A549 (cell line): ENCODE data around the gene TFG.

Experiments
- CHD4 ChIP-seq: fragments of 200-600 bp; sonication (generic); IDR thresholded peaks from 2 replicates; pipeline ENCODE4 v1.6.1; 2016; ENCODE audit warnings: antibody characterized with exemption, mild to moderate bottlenecking, borderline replicate concordance
- CTCF ChIP-seq: fragments of >200 bp; sonication (Bioruptor Twin); formaldehyde crosslinking; IDR thresholded peaks from 3 replicates; pipeline ENCODE4 v1.5.1; 2016
- EP300 ChIP-seq, 2 experiments: fragments of >200 bp; sonication (Bioruptor Twin); formaldehyde crosslinking; IDR thresholded peaks; 2 replicates in 1 of 2; 3 replicates in 1 of 2; pipeline ENCODE4 v1.6.1; 2016 to 2017
- ESRRA ChIP-seq: fragments of 150-350 bp; IDR thresholded peaks from 2 replicates; pipeline ENCODE4 v1.6.1; 2014; ENCODE audit warnings: mild to moderate bottlenecking, low read length, borderline replicate concordance
- MAX ChIP-seq: IDR thresholded peaks from 2 replicates; pipeline ENCODE4 v1.6.1; 2012
- NR3C1 ChIP-seq: fragments of >200 bp; sonication (Bioruptor Twin); formaldehyde crosslinking; IDR thresholded peaks from 3 replicates; pipeline ENCODE4 v1.6.1; 2017
- POLR2A ChIP-seq: IDR thresholded peaks from 2 replicates; pipeline ENCODE4 v1.6.1; 2012; ENCODE audit warnings: mild to moderate bottlenecking, low read length
- RCOR1 ChIP-seq: fragments of 150-350 bp; IDR thresholded peaks from 2 replicates; pipeline ENCODE4 v1.6.1; 2014; ENCODE audit warnings: antibody characterized with exemption, low read length, low read depth
- USF2 ChIP-seq: fragments of 450-650 bp; IDR thresholded peaks from 2 replicates; pipeline ENCODE4 v1.6.1; 2014; ENCODE audit warnings: antibody characterized with exemption
- TF ChIP-seq, protein P1 (sequence below): fragments of 200-600 bp; sonication (generic); IDR thresholded peaks from 2 replicates; pipeline ENCODE4 v1.6.1; 2016; ENCODE audit warnings: antibody characterized with exemption, mild to moderate bottlenecking, moderate library complexity
- TF ChIP-seq, protein P2 (sequence below): IDR thresholded peaks from 2 replicates; pipeline ENCODE4 v1.6.1; 2012

DNA sequence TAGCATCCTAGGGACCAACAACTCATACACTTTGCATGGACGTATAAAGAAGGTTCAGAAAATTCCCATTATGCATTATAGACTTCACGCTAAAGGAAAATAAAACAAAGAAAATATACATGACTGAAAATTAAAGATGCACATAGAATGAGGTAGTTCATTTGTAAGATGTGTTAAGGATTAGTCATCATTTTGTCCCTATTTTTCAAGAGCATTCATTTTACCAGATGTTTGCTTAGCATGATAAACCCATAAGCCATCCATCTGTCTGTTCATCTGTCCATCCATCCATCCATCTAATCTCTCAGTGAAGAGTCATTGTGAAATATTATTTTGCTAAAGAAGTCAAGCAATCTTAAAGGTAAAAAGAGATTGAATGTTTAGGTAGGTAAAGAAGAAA, 80.3 kb downstream of the TFG start:
- TF ChIP-seq POLR2A (no peak), MAX (no peak), CTCF (no peak), USF2 (no peak), NR3C1 (no peak), RCOR1 (no peak), ESRRA (no peak), CHD4 (no peak), EP300 (IDR thresholded peaks at IDR 0.05) (no peak)
- TF ChIP-seq, protein P1, sequence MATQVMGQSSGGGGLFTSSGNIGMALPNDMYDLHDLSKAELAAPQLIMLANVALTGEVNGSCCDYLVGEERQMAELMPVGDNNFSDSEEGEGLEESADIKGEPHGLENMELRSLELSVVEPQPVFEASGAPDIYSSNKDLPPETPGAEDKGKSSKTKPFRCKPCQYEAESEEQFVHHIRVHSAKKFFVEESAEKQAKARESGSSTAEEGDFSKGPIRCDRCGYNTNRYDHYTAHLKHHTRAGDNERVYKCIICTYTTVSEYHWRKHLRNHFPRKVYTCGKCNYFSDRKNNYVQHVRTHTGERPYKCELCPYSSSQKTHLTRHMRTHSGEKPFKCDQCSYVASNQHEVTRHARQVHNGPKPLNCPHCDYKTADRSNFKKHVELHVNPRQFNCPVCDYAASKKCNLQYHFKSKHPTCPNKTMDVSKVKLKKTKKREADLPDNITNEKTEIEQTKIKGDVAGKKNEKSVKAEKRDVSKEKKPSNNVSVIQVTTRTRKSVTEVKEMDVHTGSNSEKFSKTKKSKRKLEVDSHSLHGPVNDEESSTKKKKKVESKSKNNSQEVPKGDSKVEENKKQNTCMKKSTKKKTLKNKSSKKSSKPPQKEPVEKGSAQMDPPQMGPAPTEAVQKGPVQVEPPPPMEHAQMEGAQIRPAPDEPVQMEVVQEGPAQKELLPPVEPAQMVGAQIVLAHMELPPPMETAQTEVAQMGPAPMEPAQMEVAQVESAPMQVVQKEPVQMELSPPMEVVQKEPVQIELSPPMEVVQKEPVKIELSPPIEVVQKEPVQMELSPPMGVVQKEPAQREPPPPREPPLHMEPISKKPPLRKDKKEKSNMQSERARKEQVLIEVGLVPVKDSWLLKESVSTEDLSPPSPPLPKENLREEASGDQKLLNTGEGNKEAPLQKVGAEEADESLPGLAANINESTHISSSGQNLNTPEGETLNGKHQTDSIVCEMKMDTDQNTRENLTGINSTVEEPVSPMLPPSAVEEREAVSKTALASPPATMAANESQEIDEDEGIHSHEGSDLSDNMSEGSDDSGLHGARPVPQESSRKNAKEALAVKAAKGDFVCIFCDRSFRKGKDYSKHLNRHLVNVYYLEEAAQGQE: no peak
- TF ChIP-seq, protein P2, sequence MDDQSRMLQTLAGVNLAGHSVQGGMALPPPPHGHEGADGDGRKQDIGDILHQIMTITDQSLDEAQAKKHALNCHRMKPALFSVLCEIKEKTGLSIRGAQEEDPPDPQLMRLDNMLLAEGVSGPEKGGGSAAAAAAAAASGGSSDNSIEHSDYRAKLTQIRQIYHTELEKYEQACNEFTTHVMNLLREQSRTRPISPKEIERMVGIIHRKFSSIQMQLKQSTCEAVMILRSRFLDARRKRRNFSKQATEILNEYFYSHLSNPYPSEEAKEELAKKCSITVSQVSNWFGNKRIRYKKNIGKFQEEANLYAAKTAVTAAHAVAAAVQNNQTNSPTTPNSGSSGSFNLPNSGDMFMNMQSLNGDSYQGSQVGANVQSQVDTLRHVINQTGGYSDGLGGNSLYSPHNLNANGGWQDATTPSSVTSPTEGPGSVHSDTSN: no peak
